ENCODE results near the gene DCAF7.
A peak's percentile ranks its signal among the peaks of the same experiment; 100 is the strongest.

DCAF7 gene, protein sequence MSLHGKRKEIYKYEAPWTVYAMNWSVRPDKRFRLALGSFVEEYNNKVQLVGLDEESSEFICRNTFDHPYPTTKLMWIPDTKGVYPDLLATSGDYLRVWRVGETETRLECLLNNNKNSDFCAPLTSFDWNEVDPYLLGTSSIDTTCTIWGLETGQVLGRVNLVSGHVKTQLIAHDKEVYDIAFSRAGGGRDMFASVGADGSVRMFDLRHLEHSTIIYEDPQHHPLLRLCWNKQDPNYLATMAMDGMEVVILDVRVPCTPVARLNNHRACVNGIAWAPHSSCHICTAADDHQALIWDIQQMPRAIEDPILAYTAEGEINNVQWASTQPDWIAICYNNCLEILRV

DNA sequence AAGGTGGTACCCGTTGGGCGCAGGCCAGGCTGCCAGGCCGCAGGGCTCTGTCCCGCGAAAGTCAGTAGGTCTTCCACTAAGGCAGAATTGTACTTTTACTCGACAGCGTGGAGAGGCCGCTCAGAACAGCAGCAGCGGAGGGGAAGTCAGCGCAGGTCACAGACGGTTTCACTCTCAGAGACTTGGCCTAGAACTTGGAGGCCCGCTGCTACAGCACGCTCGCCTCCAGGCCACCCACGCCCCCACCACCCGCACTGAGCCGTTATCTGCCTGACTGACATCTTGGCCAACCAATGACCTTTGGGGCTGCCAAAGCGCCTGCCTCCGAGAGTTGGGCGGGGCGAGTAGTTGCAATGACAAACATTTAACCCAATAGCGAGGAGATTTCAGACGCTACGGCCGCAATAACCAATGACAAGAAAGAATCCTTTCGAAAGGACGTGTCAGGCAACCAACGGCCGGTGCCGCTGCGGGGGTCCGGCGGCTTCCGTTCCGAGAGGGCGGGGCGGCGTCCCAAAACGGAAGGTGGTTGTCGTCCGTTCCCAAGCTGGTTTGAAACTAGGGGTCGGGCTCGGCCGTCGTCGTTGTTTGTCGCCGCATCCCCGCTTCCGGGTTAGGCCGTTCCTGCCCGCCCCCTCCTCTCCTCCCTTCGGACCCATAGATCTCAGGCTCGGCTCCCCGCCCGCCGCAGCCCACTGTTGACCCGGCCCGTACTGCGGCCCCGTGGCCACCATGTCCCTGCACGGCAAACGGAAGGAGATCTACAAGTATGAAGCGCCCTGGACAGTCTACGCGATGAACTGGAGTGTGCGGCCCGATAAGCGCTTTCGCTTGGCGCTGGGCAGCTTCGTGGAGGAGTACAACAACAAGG lies at the start of gene DCAF7:
TSS of gene DCAF7 (plus strand) at position 532 of the 871 bp plus-strand sequence. CDS start at position 733, 201 bp downstream.
- peak; percentile 100 for DNase-seq

DNA sequence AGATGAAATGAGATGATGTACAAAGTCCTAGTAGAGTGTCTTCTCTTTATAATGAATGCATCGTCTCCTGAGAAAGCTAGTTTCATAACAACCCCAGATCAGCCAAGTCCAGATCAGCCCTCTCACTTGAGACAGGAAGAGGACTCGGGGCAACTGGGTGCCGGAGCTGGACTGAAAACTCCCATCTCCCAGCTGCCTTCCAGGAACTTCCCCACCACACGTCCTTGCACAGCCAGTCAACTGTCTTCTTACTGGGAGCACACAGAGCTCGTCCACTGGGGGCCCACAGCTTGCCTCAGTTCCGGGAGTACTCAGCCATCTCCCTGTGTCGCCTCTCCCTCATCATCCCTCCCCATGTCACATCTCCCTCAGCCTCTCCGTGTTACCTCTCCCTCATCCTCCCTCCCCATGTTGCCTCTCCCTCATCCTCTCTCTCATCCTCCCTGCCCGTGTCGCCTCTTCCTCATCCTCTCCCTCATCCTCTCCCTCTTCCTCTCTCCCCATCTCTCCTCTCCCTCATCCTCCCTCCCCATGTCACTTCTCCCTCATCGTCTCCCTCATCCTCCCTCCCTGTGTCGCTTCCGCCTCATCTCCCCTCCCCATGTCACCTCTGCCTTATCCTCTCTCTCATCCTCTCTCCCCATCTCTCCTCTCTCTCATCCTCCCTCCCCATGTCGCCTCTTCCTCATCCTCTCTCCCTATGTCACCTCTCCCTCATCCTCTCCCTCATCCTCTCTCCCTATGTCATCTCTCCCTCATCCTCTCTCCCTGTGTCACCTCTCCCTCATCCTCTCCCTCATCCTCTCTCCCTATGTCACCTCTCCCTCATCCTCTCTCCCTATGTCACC lies 49.5 kb upstream of the DCAF7 start:
- no peak for DNase-seq

DNA sequence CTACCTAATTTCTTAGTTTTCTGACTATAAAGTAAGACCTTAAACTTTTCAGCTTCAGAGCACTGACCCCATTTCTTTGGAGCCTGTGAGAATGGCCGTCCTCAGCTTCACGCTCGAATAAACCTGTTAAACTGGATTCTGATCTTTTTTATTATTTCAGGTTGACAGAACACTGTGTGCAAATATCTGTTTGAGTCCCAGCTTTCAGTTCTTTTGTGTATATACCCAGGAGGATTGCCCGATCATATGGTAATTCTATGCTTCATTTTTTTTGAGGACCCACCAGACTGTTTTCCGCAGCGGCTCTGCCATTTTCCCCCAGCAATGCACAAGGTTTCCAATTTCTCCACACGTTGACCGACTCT lies 47.0 kb upstream of the DCAF7 start:
- no peak for DNase-seq

DNA sequence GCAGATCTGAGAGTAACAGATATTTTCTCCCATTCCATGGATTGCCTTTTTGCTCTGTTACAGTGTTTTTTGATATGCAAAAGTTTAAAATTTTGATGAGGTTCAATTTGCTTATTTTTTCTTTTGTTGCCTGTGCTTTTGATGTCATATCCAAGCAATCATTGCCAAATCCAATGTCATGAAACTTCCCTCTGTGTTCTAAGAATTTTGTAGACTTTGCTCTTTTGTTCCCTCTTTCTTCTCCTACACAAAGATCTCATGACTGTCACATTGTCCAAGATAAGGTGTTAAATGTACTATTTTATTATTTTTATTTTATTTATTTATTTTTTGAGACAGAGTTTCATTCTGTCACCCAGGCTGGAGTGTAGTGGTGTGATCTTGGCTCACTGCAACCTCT lies 46.0 kb upstream of the DCAF7 start:
- no peak for DNase-seq

DNA sequence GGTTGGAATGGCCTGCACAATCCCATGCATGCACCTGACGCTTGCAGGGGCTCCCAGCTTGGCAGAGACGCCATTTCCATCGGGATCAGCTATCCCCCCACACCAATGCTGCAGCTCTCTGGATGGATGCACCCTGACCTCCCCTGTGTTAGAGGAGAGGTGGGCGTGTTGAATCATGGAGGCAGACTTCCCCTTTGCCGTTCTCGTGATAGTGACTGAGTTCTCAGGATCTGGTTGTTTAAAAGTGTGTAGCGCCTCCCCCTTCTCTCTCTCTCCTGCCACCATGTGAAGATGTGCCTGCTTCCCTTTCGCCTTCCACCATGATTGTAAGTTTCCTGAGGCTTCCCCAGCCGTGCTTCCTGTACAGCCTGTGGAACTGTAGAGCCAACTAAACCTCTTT lies 44.9 kb upstream of the DCAF7 start:
- DNase-seq, result no peak

DNA sequence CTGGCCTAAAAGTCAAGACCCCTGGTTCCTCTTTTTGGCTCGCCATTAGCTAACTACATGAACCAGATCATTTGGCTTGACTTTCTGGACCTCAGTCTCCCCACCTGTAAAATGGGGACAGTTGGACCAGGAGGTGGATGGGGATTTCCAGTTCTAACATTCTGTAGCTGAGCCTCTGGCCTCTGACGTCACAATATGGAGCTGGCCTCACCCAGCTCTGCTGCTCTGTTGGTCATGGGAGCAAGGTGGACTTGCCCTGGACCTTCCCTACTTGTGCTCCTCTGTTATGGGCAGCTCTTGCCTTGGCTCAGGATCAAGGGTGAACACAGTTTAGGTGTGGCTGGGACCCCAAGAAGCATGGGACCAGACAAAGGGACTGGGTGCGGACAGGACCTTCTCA lies 43.6 kb upstream of the DCAF7 start:
- no peak for DNase-seq

DNA sequence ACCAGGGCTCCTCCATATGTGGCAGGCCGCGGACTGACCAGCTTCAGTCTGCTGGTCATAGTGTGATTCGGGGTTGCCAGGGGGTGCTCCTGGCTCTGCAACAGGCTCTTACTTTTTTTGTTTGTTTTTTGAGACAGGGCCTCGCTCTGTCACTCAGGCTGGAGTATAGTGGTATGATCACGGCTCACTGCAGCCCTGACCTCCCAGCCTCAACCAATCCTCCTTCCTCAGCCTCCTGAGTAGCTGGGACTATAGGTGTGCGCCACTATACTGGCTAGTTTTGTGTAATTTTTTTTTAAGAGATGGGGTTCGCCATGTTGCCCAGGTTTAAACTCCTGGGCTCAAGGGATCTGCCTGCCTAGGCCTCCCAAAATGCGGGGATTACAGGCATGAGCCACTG lies 38.9 kb upstream of the DCAF7 start:
- DNase-seq, result no peak

DNA sequence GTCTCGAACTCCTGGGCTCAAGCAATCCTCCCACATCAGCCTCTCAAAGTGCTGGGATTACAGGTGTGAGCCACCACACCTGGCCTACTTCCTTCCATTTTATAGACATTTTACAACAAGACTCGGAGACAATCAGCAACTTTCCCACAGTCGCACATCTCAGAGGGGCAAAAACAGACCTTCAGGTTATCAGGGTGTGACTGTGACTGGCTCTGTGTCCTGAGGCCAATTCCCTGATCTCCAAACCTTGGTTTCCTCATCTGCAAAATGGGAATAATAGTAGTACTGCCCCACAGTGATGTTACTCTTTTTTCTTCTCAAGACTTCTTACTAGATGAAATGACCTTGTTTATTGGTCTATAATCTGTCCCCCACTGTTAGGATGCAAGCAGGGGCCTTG lies 37.9 kb upstream of the DCAF7 start:
- no peak for DNase-seq

DNA sequence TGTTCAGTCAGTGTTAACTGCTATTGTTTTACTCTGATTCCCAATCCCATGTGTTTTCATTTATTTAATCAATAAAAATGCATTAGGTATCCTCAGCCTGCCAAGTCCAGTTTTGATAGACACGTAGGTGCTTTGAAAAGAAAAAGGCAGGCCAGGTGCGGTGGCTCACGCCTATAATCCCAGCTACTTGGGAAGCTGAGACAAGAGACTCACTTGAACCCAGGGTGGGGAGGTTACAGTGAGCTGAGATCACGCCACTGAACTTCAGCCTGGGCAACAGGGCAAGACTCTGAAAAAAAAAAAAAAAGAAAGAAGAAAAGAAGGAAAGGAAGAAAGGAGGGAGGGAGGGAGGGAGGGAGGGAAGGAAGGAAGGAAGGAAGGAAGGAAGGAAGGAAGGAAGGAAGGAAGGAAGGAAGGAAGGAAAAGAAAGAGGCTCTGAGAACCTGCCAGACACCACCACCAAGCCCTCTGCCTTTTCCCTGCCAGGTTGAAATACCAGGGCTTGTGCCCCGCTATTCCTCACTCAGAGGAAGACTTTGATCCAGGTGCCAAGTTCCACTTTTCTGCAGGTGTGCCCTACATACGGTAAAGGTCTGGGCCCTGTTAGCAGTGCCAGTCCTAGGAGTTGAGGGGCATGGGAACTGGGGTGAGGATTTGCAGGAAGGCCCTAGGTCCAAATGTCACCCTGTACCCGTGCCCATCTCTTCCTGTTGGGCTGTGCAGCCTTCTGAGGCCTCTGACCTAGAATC lies 37.2 kb upstream of the DCAF7 start:
- no peak for DNase-seq

DNA sequence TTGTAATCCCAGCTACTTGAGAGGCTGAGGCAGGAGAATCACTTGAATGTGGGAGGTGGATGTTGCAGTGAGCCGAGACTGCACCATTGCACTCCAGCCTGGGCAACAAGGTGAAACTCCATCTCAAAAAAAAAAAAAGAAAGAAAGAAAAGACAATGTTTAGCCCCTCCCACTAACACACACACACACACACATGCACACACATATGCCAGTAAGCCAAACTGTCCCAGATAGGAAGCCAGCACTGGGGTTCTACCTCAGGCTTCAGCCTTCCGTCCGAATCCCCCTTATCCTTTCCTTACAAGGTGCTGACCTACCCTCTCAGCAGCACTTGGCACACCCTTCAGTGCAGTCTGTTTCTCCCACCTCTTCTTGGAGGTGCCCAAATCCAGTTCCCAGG lies 35.8 kb upstream of the DCAF7 start:
- no peak for DNase-seq

DNA sequence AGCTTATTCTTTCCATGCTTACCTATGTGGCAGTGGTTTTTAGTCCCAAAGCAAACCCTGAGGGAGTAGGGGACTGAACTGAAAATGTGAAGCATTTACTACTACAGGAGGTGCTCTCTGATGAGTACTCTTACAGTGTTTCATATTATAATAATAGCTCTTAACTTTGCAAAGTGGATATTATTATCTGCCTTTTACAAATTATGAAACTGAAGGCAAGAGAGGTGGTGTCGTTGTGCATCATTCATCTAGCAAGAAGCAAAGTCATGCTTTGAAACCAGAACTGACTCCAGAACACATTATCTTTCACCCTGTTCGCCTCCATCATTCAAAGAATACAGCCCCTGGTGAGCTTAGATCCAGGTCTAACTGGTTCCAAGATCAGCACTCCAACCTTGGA lies 35.3 kb upstream of the DCAF7 start:
- DNase-seq, result no peak

DNA sequence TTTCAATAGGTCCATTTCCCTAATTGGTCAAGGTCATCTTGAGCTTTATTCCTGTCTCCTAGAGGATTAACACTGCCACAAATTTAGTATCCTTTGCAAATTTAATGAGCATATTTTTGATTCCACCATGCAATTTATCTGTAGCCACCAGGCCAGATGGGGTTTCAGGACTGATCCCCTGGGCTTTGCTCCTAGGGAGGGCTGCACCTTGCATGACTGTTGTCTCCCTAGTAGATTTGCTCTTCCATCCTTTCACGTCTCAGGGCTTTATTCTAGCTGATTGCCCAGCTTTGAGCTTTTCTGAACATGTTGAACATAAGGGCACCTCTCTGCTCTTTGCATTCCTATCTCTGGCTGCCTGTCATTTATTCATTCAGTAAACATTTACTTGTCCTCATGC lies 34.9 kb upstream of the DCAF7 start:
- DNase-seq, result no peak

DNA sequence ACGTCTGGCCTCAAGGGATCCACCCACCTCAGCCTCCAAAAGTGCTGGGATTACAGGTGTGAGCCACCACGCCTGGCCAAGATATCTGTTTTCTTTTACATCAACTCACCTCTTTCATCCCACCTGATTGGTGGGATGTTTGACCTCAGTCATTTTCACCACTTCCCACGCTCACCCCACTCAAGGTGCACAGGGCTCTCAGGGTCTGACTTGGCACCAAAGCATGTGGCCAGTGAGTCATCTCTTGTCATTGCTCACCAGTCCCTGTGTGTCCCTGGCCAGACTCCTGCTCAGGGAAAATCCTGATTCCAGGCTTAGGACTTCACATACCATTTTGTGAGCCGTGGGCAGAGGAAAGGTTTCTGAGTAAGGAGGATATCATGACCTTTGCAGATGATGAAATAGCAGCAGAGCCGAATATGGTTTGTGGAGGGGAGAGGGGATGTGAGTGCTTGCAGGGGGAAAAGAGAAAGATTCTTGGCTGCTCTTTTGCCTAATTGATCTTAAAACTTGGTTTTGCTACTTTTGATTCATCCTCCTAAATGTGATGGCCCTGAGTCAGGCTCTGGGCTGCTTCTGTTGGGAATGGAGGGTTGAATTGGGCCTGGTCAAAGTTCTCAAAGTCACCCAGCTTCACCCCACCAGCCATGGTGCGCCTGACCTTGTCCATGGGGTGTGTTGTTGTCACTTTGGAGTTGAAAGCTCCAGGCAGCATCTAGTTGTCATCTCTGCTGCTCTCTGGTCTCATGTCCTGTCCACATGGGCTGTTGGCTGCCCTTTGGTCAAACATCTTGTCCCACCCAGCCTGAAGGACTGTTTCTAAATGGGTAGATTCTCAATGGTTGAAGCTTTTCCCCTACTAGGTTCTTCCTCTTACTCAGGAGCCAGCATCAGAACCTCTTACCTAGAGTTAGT lies 33.1 kb upstream of the DCAF7 start:
- DNase-seq, result no peak

DNA sequence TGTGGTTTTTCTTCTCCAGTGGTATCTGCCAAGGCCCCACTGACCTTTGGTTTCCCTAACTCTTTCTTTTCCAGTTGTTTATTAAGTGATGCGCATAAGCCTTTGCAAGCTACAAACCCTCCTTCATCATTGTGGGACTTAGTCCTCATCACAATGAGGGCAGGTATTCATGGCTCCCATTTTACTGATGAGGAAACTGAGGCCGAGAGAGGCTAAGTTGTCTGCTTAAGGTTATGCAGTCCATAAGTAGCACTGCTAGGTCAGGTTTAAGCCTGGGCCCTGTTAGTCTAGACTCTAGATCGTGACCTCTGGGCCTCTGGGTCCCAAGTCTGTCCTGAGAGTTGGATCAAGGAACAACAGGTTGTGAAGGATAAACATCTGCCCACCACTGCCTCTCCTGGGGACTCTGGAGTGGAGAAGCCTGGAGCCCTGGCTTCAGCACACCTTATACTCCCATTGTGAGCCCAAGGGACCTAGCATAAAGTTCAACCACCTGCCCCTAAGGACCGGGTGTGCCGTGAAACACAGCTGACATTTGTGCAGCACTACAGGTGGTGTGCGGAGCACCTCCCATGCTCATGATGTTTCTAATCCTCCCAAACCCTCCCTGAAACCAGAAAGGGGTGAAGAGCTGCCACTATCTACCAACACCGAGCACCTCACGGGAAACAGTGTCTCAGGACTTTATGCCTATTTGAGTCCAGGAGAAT lies 32.3 kb upstream of the DCAF7 start:
- no peak for DNase-seq

DNA sequence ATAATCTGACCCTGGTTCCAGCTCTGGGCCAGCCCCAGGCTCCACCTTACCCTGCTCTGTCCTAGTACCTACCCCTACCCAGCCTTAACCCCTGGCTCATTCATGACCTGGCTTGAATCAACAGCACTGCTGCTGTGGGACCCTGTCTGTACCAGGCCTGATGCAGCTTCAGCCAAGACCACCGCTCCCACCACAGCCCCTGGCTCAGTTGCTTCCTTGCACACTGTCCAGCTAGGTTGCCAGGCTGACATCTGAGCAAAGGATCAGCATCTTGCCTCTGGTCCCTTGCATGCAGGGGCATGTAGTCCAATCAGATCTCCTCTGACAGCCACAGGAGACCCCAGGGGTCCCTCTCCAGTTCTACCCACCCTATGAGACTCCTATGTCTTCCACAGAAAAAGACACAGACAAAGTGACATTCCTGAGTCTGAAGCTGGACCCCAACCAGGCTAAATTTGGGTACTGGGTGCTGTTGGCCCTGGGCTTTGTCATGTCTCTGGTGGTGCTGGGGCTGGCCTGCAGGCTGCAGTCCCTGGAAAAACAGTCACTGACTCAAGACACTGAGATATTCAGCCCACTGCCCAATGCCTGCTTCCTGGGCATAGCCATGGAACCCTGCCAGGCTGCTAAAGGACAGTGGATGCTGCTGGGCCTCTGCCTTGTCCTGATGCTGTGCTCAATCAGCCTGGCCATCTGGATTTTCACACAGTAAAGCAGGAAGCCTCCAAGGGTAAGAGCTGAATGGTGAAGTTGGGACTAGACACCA lies 31.0 kb upstream of the DCAF7 start:
- no peak for DNase-seq

DNA sequence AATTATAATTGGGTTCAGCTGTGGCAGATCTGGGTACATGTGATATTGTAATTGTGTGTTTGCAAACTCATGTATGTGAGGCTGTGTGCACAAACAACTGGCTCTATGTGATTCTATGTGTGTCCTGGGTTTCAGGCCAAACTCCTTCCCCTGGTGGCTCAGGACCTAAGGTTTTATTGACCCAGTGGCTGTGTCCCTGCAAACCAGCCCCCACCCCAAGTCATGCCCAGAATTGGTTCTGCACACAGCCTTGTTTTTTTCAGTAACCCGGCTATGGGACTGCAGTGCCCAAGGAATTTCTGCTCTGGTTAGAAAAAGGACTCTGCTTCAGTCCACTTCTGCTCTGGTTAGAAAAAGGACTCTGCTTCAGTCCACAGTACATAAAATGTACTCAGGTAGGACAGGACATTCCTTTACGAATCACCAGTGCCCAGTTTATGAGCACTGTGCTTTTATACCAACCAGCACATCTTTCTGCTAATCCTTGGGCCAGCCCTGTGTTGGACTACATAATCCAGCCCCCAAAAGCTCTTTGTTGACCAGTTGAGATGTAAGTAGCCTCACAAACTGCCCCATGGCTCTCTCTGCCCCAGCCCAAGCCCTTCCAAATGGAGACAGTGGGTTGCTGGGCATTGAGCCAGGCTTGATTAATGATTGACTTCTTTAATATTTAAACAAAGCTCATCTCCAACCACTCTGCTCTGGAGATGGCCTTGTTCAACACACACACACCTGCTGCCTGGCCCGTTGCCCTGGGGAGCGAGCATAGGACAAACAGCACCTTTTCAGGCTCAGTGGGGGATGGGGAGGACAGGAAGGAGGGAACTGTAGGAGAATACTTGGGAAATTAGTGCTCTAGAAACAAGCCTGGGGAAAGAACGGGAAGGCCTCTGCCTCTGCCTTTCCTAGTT lies 30.1 kb upstream of the DCAF7 start:
- no peak for DNase-seq

DNA sequence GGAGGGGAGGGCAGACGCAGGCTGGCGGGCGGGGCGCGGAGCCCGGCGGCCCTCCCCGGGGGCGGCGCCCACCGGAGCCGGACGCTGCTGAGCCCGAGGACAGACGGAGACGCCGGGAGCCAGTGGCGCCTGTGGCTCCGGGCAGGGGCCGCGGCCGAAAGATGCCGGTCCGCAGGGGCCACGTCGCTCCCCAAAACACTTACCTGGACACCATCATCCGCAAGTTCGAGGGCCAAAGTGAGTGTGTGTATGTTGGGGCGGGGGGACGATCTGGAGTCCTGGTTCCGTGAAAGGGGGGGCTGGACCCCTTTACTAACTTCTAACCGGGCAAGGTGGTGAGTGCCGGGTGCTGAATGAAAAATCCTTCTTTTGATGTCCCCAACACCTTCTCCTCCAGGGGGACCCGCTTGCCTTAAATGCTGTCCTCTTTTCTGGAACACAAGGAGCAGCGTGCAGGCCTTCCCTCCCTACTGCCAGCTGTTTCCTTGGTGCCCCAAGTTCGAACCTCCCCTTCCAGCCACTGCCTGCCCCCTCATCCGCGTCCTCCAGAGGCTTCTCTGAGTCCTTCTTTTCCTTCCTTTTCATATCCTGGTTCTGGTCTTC lies 26.9 kb upstream of the DCAF7 start, which contains the start of gene KCNH6:
TSS of gene KCNH6 (plus strand) at position 106 of the 603 bp plus-strand sequence. CDS start at position 162, 56 bp downstream.
- DNase-seq, result no peak

DNA sequence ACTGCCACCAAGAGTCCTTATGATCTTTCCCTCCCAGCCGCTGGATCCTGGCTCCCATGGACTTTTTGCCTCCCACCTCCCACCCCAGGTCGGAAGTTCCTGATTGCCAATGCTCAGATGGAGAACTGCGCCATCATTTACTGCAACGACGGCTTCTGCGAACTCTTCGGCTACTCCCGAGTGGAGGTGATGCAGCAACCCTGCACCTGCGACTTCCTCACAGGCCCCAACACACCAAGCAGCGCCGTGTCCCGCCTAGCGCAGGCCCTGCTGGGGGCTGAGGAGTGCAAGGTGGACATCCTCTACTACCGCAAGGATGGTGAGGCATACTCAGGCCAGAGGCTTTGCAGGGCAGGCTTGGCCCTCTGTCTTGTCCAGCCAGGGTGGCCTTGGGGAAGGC lies 26.2 kb upstream of the DCAF7 start:
- no peak for DNase-seq
